NCI-H2029 treated with DMSO at 0.1 percent for 48 hours (cell line): ENCODE results near the gene NAT16.
"Not testable (repeated sequence)": the region's sequence is repeated elsewhere in the genome, so short reads cannot be mapped to it uniquely, and the experiment has no call there.

ENCODE experiments used
- DNase-seq: peaks from one replicate; lab custom pipeline; 2025; lab: John Stamatoyannopoulos, UW

The NAT16 gene

DNA sequence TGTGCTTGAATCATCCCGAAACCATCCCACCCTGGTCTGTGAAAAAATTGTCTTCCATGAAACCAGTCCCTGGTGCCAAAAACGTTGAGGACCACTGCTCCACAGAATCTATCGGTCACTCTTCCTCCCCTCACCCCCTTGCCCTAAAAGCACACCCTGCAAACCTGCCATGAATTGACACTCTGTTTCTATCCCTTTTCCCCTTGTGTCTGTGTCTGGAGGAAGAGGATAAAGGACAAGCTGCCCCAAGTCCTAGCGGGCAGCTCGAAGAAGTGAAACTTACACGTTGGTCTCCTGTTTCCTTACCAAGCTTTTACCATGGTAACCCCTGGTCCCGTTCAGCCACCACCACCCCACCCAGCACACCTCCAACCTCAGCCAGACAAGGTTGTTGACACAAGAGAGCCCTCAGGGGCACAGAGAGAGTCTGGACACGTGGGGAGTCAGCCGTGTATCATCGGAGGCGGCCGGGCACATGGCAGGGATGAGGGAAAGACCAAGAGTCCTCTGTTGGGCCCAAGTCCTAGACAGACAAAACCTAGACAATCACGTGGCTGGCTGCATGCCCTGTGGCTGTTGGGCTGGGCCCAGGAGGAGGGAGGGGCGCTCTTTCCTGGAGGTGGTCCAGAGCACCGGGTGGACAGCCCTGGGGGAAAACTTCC, 54.0 kb downstream of the NAT16 start:
- DNase-seq, result no peak

DNA sequence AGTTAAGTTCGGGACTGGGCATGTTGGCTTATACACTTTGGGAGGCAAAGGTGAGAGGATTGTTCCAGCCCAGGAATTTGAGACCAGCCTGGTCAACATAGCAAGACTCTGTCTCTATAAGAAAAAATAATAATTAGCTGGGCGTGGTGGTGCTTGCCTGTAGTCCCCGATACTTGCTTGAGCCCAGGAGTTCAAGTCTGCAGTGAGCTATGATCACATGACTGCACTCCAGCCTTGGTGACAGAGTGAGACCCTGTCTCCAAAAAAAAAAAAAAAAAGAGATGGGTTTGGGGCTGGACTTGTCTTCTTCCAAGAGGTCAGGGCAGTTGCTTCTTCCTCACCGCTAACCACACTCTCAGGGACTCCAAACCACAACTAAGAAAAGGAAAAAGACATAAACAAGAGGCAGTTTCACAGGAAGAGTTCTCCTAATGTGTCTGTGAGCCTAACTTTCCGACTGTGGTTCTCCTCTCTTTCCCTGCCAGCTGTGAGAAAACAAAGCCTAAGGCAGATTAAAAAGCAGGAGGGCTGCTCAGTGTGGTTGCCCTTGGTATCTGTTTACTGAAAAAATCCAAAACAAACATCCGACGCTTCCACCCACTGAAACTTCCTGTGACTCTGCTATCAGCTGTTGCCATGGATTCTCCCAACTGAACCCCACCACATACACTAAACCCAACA, 55.6 kb downstream of the NAT16 start:
- DNase-seq, result no peak

DNA sequence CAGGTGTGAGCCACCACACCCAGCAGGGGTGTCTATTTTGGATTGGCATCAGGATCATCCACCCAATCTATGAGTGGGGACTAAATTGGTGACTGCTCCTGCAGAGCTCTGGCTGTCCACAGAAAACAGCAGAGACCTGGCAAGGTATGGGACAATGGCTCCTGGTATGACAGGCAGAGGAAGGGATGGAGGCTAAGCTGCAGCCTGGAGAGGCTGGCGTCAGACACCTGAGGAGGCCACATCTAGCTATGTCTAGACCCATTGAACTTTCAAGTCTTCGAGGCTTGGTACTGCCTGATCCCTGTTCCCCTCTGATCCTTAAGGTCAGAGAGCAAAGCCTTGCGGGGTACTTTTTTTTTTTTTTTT, 56.4 kb downstream of the NAT16 start:
- no peak for DNase-seq

- DNase-seq, result no peak
These were observed 57.0 kb downstream of the NAT16 start for GRCh38 chr7:101122933-101123702.

GRCh38 chr7:101121991-101122932, 57.8 kb downstream of the NAT16 start:
- no peak for DNase-seq

GRCh38 chr7:101121631-101121990, 58.5 kb downstream of the NAT16 start:
- DNase-seq, result not testable (repeated sequence)
